Body of pancreas (tissue), 4 donors: ENCODE results near the gene MUC5B. TPM values are rescaled to one million over a fixed set of nuclear protein-coding genes. Genes with fewer than 3 reads are reported as not detected.
A peak's percentile ranks its signal among the peaks of the same experiment; 100 is the strongest.

Experiments
- ATAC-seq: fragments of 150-250 bp; one replicate; pipeline ENCODE4 v1.9.1; 2016
- DNase-seq, 4 donors: peaks; one replicate each; pipeline ENCODE4 v3.0.0-alpha.2; 2019
- H3K27ac ChIP-seq, 4 donors: fragments of 200-600 bp; sonication (generic); 1 replicate in 3 of 4; 2 replicates in 1 of 4; pipeline versions ENCODE4 v1.5.1 to v1.6.1; 2016 to 2019; ENCODE audit warnings: mild to moderate bottlenecking in 1 of 4, mixed read lengths in 1 of 4, moderate library complexity in 1 of 4
- H3K27me3 ChIP-seq, 2 donors: fragments of 200-600 bp; sonication (generic); one replicate each; pipeline ENCODE4 v1.6.0; 2016; ENCODE audit warnings: mild to moderate bottlenecking in 1 of 2
- H3K36me3 ChIP-seq, 2 donors: fragments of 200-600 bp; sonication (generic); replicated peaks in 1 of 2; 2 replicates each; pipeline ENCODE4 v1.5.1; 2016; ENCODE audit warnings: low read depth in 2 of 2; ENCODE audit not compliant: insufficient read depth in 1 of 2
- H3K4me1 ChIP-seq: fragments of 200-600 bp; sonication (generic); one replicate; pipeline ENCODE4 v1.6.0; 2016
- H3K4me3 ChIP-seq, 2 donors: fragments of 200-600 bp; sonication (generic); 1 replicate in 1 of 2; 2 replicates in 1 of 2; pipeline ENCODE4 v1.5.1; 2016 to 2019
- H3K9me3 ChIP-seq, 3 donors: fragments of 200-600 bp; sonication (generic); 1 replicate in 2 of 3; 2 replicates in 1 of 3; pipeline ENCODE4 v1.5.1; 2016
- POLR2A ChIP-seq, 3 donors: fragments of 450-650 bp; IDR thresholded peaks; one replicate each; pipeline ENCODE4 v1.6.1; 2016; ENCODE audit warnings: antibody characterized with exemption in 3 of 3, mild to moderate bottlenecking in 2 of 3
- WGBS, 2 donors: methylation state at CpG; one replicate each; pipeline ENCODE4 v1.1.5; 2017; 5-methylcytosine and 5-hydroxymethylcytosine counted together
- intact Hi-C: fragments of 100-400 bp; cut with DNase I; formaldehyde crosslinking; loops from one replicate; pipeline ENCODE4 v1.15.1; 2023
- microRNA-seq, 2 donors: library from miRNA; unstranded; fragments of <30 nt; microRNA quantifications; one replicate each; pipeline ENCODE4, GENCODE V29; 2016; ENCODE audit warnings: borderline number of aligned reads in 2 of 2, borderline replicate concordance in 2 of 2
- small RNA-seq: library from RNA; depleted of rRNA; stranded (forward); fragments of <200 nt; gene quantifications from one replicate; pipeline ENCODE3, GENCODE V24; 2016
- total RNA-seq, 2 donors: library from RNA; depleted of rRNA; stranded (reverse); fragments of >200 nt; gene quantifications; one replicate each; pipeline ENCODE4 v1.1.0, GENCODE V29; 2016
- TF ChIP-seq, protein P1 (sequence below), 7 experiments: fragments of 450-650 bp in 4 of 7; fragments of 200-600 bp in 3 of 7; sonication (generic) in 3 of 7; IDR thresholded peaks; one replicate each; pipeline ENCODE4 v1.5.1; 2016 to 2019; ENCODE audit warnings: antibody characterized with exemption in 7 of 7

MUC5B gene
- total RNA-seq, 2 donors from 2014 or later, result 4.6 to 11.4 TPM

DNA sequence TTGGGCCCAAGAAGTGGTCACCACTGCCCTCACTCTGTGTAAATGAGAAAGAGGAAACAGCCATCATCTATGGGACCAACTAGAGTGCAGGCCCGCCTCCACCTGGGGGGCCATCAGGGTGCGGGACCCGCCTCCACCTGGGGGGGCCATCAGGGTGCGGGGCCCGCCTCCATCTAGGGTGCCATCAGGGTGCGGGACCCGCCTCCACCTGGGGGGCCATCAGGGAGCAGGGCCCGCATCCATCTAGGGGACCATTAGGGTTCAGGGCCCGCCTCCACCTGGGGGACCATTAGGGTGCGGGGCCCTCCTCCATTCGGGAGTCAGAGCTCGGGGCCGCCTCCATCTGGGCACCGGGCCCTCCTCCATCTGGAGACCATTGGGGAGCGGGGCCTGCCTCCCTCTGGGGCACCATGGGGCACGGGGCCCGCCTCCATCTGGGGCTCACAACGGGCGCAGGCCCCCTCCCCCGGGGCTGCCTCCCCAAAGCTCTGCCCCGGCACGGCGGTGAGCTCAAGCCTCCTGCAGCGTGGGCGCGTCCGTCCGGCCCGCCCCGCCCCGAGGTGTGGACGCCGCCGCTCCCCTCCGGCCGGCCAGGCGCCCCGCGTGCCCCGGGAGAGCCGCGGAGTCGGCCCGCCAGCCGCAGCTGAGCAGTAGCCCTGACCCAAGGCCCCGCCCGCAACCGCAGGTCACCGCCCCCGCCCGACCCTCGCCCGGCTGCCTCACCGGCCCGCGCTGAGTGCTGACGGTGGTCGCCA lies 86.1 kb downstream of the MUC5B start:
- H3K9me3 ChIP-seq, result no peaks in the 10 kb centered on the region
- no peaks in the 10 kb centered on the region for H3K27me3 ChIP-seq
- WGBS, 2 donors, result 0 to 2% methylated on average over 5 to 26 of the region's 58 CpGs
- TF ChIP-seq, protein P1, sequence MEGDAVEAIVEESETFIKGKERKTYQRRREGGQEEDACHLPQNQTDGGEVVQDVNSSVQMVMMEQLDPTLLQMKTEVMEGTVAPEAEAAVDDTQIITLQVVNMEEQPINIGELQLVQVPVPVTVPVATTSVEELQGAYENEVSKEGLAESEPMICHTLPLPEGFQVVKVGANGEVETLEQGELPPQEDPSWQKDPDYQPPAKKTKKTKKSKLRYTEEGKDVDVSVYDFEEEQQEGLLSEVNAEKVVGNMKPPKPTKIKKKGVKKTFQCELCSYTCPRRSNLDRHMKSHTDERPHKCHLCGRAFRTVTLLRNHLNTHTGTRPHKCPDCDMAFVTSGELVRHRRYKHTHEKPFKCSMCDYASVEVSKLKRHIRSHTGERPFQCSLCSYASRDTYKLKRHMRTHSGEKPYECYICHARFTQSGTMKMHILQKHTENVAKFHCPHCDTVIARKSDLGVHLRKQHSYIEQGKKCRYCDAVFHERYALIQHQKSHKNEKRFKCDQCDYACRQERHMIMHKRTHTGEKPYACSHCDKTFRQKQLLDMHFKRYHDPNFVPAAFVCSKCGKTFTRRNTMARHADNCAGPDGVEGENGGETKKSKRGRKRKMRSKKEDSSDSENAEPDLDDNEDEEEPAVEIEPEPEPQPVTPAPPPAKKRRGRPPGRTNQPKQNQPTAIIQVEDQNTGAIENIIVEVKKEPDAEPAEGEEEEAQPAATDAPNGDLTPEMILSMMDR (IDR thresholded peaks at IDR 0.05), result no peak
- TF ChIP-seq POLR2A (IDR thresholded peaks at IDR 0.05), result no peak
- DNase-seq, result no peak
- H3K27ac ChIP-seq, result peak overlapping the region; percentile 76 to 97 (median 94)
- H3K4me3 ChIP-seq, result peak overlapping the region; percentile 13 to 71
- intact Hi-C loops, result no loop called here
- peaks cover 59% of the 10 kb centered on the region for H3K4me1 ChIP-seq
- no peaks in the 10 kb centered on the region for H3K36me3 ChIP-seq
- ATAC-seq, result peak; percentile 48

DNA sequence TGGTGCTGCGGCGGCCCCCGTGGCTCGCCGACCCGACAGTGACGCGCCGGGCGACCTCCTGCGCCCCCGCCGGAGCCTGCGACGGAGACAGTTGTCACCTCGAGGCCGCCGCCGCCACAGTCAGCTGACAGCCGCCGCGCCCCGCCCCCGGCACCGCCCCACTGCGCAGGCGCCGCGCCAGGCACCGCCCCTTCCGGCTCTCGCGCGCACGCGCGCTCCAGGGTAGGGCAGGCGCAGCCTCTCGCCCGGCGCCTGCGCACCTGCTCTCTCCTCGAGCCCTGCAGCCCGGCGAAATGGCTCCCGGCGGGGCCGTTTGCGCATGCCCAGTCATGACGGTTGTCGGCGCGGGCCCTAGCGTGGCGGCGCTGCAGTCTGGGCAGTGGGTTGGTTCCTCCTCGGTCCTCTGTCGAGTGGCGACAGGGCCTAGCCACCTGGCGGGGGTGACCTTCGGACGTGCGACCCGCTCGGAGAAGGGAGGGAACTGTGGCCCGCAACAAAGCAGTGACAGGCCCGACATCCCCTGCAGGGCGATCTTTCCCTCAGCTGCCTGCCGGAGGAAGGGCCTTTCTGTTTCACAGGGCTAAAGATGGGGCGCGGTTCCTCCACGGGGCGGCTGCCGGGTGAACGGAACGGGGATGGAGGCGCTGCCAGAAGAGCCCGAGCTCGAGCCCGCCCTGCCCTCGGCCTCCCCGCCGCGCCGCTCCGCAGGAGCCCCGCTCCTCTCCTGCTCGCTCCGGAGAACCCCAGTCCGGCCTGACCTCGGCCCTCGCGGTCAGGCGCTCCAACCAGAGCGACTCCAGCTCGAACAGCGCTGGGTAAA lies 86.8 kb downstream of the MUC5B start, which contains the start of gene TOLLIP:
Gene TOLLIP (minus strand): TSS at position 135 of the 820 bp plus-strand sequence. CDS start 134 bp downstream, at position 1.
- intact Hi-C loops, result no loop called here
- peak; percentile 96 for ATAC-seq
- Histone ChIP-seq H3K27me3 (no peaks in the 10 kb centered on the region), H3K9me3 (no peaks in the 10 kb centered on the region), H3K36me3 (no peaks in the 10 kb centered on the region), H3K4me3 (peak within 1 kb of the TSS; percentile 50 to 71), H3K27ac (peak within 1 kb of the TSS; percentile 76 to 97 (median 94)), H3K4me1 (peaks cover 51% of the 10 kb centered on the region)
- peak; percentile 94 to 96 (median 95) for DNase-seq
- peak; percentile 87 to 92 (median 90) for TF ChIP-seq POLR2A (IDR thresholded peaks at IDR 0.05)
- TF ChIP-seq, protein P1 (IDR thresholded peaks at IDR 0.05), result peak in 3 of 7 experiments; percentile 27 to 46 (median 29)
- WGBS, 2 donors, result 0 to 1% methylated on average over 9 to 79 of the region's 97 CpGs

DNA sequence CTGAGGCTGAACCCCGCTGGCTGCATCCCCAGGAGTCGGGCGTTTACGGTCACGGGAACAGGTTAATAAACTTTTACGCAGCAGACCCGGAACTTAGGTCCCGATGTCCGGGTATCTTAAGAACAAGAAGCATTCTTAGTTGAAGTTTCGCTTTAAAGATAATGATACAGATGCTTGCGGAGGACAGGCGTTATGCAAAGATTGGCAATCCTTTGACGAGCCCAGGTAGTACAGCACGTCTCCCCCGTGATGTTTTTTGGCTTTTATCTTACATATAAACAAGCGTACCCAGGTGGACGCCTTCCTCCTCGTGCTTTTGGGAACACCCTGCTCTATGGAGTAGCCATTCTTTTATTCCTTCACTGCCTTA lies 87.4 kb downstream of the MUC5B start:
- Histone ChIP-seq H3K27ac (peak overlapping the region; percentile 76 to 97 (median 94)), H3K9me3 (no peaks in the 10 kb centered on the region), H3K27me3 (no peaks in the 10 kb centered on the region), H3K36me3 (no peaks in the 10 kb centered on the region), H3K4me1 (peaks cover 45% of the 10 kb centered on the region), H3K4me3 (peak overlapping the region; percentile 33 to 50)
- DNase-seq, result no peak
- WGBS, 2 donors, result 49 to 64% methylated on average over 18 of the region's 18 CpGs
- TF ChIP-seq POLR2A (IDR thresholded peaks at IDR 0.05), result no peak
- TF ChIP-seq, protein P1 (IDR thresholded peaks at IDR 0.05), result no peak
- no peak for ATAC-seq
- intact Hi-C loops, result no loop called here

DNA sequence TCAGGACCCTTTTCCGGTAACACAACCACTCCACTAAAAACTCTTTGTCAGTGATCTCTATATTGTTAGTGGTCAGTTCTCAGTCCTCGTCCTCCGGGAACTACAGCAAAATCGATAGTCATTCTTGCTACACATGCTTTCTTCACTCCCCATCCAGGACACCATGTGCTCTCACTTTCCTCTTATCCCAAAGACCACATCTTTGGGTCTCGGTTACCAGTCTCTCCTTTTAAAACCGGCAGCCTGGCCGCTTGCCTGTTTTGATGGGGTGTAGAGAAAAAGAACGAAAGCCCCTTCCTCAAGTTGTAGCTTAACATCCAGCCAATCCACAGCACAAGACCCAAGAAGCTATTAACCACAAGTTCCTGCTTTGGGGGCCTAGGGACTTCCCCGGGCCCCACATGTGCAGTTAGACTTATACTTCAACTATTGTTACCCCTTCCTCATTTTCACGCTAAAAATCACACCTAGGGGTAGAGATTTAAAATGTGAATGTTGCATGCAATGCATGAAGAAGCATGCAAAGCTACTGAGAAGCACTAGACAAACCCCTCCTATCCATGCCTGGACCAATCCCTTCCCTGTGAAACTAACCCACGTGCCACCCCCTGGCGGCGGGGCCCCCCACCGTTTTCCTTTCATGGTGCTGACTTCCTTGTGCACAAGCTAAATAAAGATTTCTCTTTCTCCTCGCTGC lies 88.1 kb downstream of the MUC5B start:
- no peak for DNase-seq
- H3K27ac ChIP-seq, result peak overlapping the region in 2 of 4 donors; percentile 76 to 95

More for the DNA sequence above, 88.1 kb downstream of the MUC5B start:
- H3K27me3 ChIP-seq, result no peaks in the 10 kb centered on the region
- H3K36me3 ChIP-seq, result no peaks in the 10 kb centered on the region
- TF ChIP-seq, protein P1 (IDR thresholded peaks at IDR 0.05), result no peak
- TF ChIP-seq POLR2A (IDR thresholded peaks at IDR 0.05), result no peak
- H3K4me3 ChIP-seq, result no peak overlapping the region
- peaks cover 39% of the 10 kb centered on the region for H3K4me1 ChIP-seq
- WGBS, 2 donors, result 62 to 87% methylated on average over 15 of the region's 15 CpGs
- no peaks in the 10 kb centered on the region for H3K9me3 ChIP-seq
- intact Hi-C loops, result no loop called here
- no peak for ATAC-seq

Small RNA genes lying within 50 kb of the gene (microRNA-seq; reads per million reads assigned to microRNA genes)
- 0 reads per million in 2 donors for gene MIR6744

Small RNA genes lying within 50 kb of the gene (small RNA-seq; reads per million reads assigned to genes)
- not detected for gene MIR6744

Other genes with a start within 250 kb of the MUC5B start
- 100 to 1,000 TPM; 101 to 194 TPM for gene MUC6, start 186.3 kb upstream of the MUC5B start, total RNA-seq
- gene MUC2, start 148.2 kb upstream of the MUC5B start, total RNA-seq, result under 1 TPM in 1 of 2 donors, not detected in 1; under 0.01 TPM
- gene MUC5AC, start 65.1 kb upstream of the MUC5B start, total RNA-seq, result 1 to 10 TPM in 1 of 2 donors, under 1 TPM in 1; under 0.01 to 1.8 TPM
- 10 to 100 TPM; 51.1 to 63.9 TPM for gene TOLLIP, start 86.6 kb downstream of the MUC5B start, total RNA-seq
- gene BRSK2, start 166.9 kb downstream of the MUC5B start, total RNA-seq, result 100 to 1,000 TPM in 1 of 2 donors, 10 to 100 TPM in 1; 67.5 to 113 TPM